ENCODE measurements around the gene SOS2.
"Not testable (repeated sequence)": the region's sequence is repeated elsewhere in the genome, so short reads cannot be mapped to it uniquely, and the experiment has no call there.

SOS2 gene

GRCh38 chr14:50083467-50084337, 147.7 kb downstream of the SOS2 start:
- DNase-seq = peak; percentile 60

- DNase-seq = peak; percentile 91
Measured at GRCh38 chr14:50082784-50083466, 148.5 kb downstream of the SOS2 start.

DNA sequence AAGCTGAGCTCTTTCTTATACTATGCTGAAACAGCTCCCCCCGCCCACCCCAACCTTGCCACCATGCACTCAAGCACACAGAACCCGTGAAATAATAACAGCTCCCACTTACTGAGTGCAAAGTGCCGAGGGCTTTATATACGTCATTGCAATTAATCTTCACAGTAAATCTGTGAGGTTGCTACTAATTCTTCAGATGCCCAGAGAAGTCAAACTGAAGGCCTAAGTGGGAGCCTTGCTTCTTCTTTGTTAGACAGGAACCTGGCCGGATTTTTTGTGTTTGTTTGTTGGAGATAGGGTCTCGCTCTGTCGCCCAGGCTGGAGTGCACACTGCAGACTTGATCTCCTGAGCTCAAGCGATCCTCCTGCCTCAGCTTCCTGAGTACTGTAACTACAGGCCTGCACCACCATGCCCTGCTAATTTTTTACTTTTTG, 149.1 kb downstream of the SOS2 start:
- peak; percentile 77 for DNase-seq

GRCh38 chr14:50079103-50079502, 152.3 kb downstream of the SOS2 start:
- DNase-seq = not testable (repeated sequence)

GRCh38 chr14:50073663-50074062, 157.7 kb downstream of the SOS2 start:
- DNase-seq = not testable (repeated sequence)

DNA sequence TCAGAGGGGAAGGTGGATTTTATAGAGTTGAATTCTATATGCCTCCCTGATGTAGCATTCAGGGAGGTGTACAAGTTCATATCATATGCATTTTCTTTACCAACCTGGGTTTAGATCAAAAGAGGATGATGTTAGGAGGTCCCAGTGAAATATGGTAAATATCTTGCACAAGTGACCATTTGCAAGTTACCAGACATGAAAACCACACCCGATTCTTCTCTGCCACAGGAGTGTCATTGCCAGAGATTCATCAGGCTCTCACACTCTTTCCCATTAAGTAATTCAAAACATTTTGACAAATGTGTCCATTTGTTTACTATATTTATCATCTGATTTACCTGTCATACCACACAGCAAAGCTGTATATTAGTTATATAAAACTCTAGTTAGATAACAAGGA, 159.0 kb downstream of the SOS2 start:
- DNase-seq = no peak

GRCh38 chr14:50070840-50071548, 160.4 kb downstream of the SOS2 start:
- DNase-seq = no peak

GRCh38 chr14:50070230-50070629, 161.1 kb downstream of the SOS2 start:
- DNase-seq = no peak

DNA sequence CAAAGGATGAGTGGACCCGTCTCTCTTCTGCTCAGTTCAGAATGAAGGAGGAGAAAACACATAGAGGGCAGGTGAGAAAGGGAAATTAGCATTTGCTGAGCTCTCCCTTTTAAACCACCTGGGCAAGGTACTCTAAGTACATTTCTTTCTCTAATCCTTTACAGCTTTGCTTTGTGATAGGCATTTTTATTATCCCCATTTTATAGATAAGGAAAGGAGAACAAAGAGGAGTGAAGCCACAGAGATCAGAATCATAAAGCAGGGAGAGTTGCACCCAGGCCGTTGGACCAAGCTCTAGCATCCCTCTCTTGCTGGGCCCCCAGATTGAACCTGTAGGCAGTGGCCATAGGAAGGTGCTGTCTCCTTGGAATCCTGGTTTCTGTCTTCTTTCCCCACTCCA, 162.1 kb downstream of the SOS2 start:
- no peak for DNase-seq

GRCh38 chr14:50068496-50068895, 162.9 kb downstream of the SOS2 start:
- DNase-seq = no peak

DNA sequence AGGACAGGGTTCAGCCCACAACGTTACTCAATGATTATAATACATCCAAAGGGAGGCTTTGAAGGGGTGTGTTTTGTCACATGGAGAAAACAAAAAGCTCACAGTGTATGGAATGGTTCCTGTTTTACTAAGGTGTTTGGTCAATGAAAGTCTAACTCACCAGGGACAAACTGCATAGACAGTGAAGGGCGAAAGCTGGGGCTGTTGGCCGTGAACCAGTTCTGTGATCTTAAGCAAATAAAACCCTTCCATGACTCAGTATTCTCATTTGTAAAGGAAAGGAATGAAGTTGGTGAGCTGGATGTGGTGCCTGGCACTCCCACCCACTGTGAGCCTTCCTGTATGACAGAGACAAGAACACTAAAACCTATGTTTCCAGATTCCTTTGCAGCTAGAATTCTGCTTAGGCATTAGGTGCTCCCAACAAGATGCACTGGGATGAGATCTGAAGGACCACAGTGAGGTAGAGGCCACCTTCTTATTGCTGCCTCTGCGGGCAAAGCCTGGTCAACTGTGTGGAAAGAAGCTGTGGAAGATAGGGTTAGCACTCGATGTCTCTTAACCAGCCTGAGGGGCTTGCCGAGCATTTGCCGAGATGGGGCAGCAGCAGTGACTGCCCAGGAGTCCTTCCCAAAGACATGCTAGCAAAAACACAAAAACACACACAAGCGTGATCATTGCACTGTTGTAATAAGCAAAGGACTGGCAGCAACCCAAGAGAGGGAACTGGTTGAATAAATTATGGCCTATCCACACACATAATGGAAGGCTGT, 163.5 kb downstream of the SOS2 start:
- DNase-seq = no peak
